H1 (cell line): ENCODE data around the gene RCE1. TPM values are rescaled to one million over a fixed set of nuclear protein-coding genes. Genes with fewer than 3 reads are reported as not detected.

Source experiments
- CTCF ChIA-PET: fragments of 300-600 bp; sonication (Branson Sonifier 250); formaldehyde crosslinking; loops from one replicate; lab custom pipeline; 2021; ENCODE audit not compliant: partially characterized antibody; lab: Charles Lee
- POLR2A ChIA-PET: fragments of 300-600 bp; sonication (Branson Sonifier 250); formaldehyde crosslinking; loops from one replicate; lab custom pipeline; 2021; ENCODE audit warnings: inconsistent platforms; ENCODE audit not compliant: partially characterized antibody; lab: Charles Lee
- DNase-seq, 2 experiments: peaks; one replicate each; pipeline versions ENCODE4 v3.0.0 to v3.0.0-alpha.2; 2010 to 2022; ENCODE audit warnings: low spot score in 2 of 2, low read depth in 1 of 2, mixed read lengths in 1 of 2
- FAIRE-seq: peaks from 2 replicates; lab custom pipeline; 2011; peaks lifted over from hg19 to GRCh38; lab: Jason Lieb, UNC
- H2AFZ ChIP-seq: 2 replicates; pipeline ENCODE4 v1.8.1; 2012; ENCODE audit warnings: low read length, inconsistent platforms
- H2AK5ac ChIP-seq: 2 replicates; pipeline ENCODE4 v1.6.1; 2013; ENCODE audit warnings: low read depth, low read length
- H2BK120ac ChIP-seq: replicated peaks from 2 replicates; pipeline ENCODE3; 2013; ENCODE audit warnings: low read depth, low read length, inconsistent platforms
- H2BK12ac ChIP-seq: 2 replicates; pipeline ENCODE4 v1.6.1; 2013; ENCODE audit warnings: low read depth, low read length
- H2BK15ac ChIP-seq: 2 replicates; pipeline ENCODE4 v1.6.1; 2013; ENCODE audit warnings: low read length
- H2BK20ac ChIP-seq: 2 replicates; pipeline ENCODE4 v1.6.1; 2013; ENCODE audit warnings: low read length
- H2BK5ac ChIP-seq: 2 replicates; pipeline ENCODE4 v1.6.1; 2013; ENCODE audit warnings: low read depth, low read length
- H3K14ac ChIP-seq: 2 replicates; pipeline ENCODE4 v1.6.1; 2013; ENCODE audit warnings: inconsistent platforms; ENCODE audit not compliant: insufficient read length
- H3K18ac ChIP-seq: 2 replicates; pipeline ENCODE4 v1.6.1; 2013; ENCODE audit warnings: low read length; ENCODE audit errors: extremely low read depth
- H3K23ac ChIP-seq: 2 replicates; pipeline ENCODE4 v1.6.1; 2013; ENCODE audit warnings: inconsistent platforms; ENCODE audit not compliant: insufficient read length
- H3K23me2 ChIP-seq: 2 replicates; pipeline ENCODE4 v1.6.1; 2013; ENCODE audit warnings: low read depth, low read length
- H3K27ac ChIP-seq: 2 replicates; pipeline ENCODE4 v1.6.1; 2011; ENCODE audit warnings: low read depth, low read length, inconsistent platforms
- H3K27me3 ChIP-seq, 4 experiments: replicated peaks in 1 of 4; 1 replicate in 1 of 4; 2 replicates in 3 of 4; pipeline versions ENCODE4 v1.6.1 to v1.8.1; 2011 to 2013; ENCODE audit warnings: low read length in 3 of 4, mild to moderate bottlenecking in 3 of 4, inconsistent platforms in 2 of 4, mixed read lengths in 2 of 4, moderate library complexity in 1 of 4; ENCODE audit not compliant: control insufficient read depth in 3 of 4, insufficient read depth in 3 of 4; ENCODE audit errors: extremely low read depth in 1 of 4
- H3K36me3 ChIP-seq, 4 experiments: 2 replicates each; pipeline versions ENCODE4 v1.6.1 to v1.8.1; 2011 to 2013; ENCODE audit warnings: mild to moderate bottlenecking in 4 of 4, low read length in 3 of 4, moderate library complexity in 2 of 4, control low read depth in 1 of 4, inconsistent platforms in 1 of 4; ENCODE audit not compliant: insufficient read depth in 4 of 4, control insufficient read depth in 2 of 4
- H3K4ac ChIP-seq: replicated peaks from 2 replicates; pipeline ENCODE3; 2013; ENCODE audit warnings: low read length, low read depth, mixed read lengths, inconsistent platforms; ENCODE audit not compliant: insufficient read length
- H3K4me1 ChIP-seq, 4 experiments: replicated peaks in 1 of 4; 1 replicate in 1 of 4; 2 replicates in 3 of 4; pipeline versions ENCODE4 v1.6.1 to v1.8.1; 2011 to 2013; ENCODE audit warnings: low read length in 3 of 4, inconsistent platforms in 2 of 4, mixed read lengths in 1 of 4; ENCODE audit not compliant: insufficient read depth in 4 of 4, control insufficient read depth in 3 of 4
- H3K4me2 ChIP-seq, 2 experiments: 2 replicates each; pipeline versions ENCODE4 v1.6.1 to v1.8.1; 2011 to 2013; ENCODE audit warnings: low read depth in 2 of 2, low read length in 2 of 2, control low read depth in 1 of 2, inconsistent platforms in 1 of 2, mild to moderate bottlenecking in 1 of 2; ENCODE audit not compliant: insufficient read depth in 1 of 2
- H3K4me3 ChIP-seq, 4 experiments: fragments of 200-600, 300-600 bp in 1 of 4; sonication (generic), shearing (Covaris generic), sonication (Bioruptor Twin) in 1 of 4; 2 replicates each; pipeline versions ENCODE4 v1.5.1 to v1.8.1; 2011 to 2016; ENCODE audit warnings: low read length in 4 of 4, low read depth in 3 of 4, control low read depth in 2 of 4, inconsistent platforms in 2 of 4, mild to moderate bottlenecking in 2 of 4, mixed read lengths in 1 of 4, moderate library complexity in 1 of 4; ENCODE audit not compliant: insufficient read depth in 2 of 4; ENCODE audit errors: extremely low read depth in 1 of 4
- H3K56ac ChIP-seq: replicated peaks from 2 replicates; pipeline ENCODE3; 2013; ENCODE audit warnings: low read depth, mild to moderate bottlenecking, mixed read lengths, low read length, inconsistent platforms; ENCODE audit not compliant: insufficient read length
- H3K79me1 ChIP-seq: 2 replicates; pipeline ENCODE4 v1.6.1; 2013; ENCODE audit warnings: low read depth, low read length, control low read depth
- H3K79me2 ChIP-seq, 2 experiments: 2 replicates each; pipeline versions ENCODE4 v1.6.1 to v1.8.1; 2012 to 2013; ENCODE audit warnings: low read length in 2 of 2, mild to moderate bottlenecking in 2 of 2, inconsistent platforms in 1 of 2; ENCODE audit not compliant: insufficient read depth in 2 of 2, control insufficient read depth in 1 of 2
- H3K9ac ChIP-seq, 4 experiments: replicated peaks in 1 of 4; 1 replicate in 1 of 4; 2 replicates in 3 of 4; pipeline versions ENCODE4 v1.6.1 to v1.8.1; 2011 to 2013; ENCODE audit warnings: low read depth in 3 of 4, low read length in 3 of 4, control low read depth in 2 of 4, mild to moderate bottlenecking in 2 of 4, moderate library complexity in 2 of 4, inconsistent platforms in 1 of 4; ENCODE audit errors: extremely low read depth in 1 of 4
- H3K9me3 ChIP-seq, 2 experiments: 2 replicates each; pipeline versions ENCODE4 v1.6.1 to v1.8.1; 2012 to 2013; ENCODE audit warnings: mild to moderate bottlenecking in 2 of 2, moderate library complexity in 2 of 2, control low read depth in 1 of 2, inconsistent platforms in 1 of 2, low read depth in 1 of 2, low read length in 1 of 2, mixed read lengths in 1 of 2; ENCODE audit not compliant: insufficient read depth in 2 of 2
- H4K20me1 ChIP-seq, 2 experiments: replicated peaks in 1 of 2; 2 replicates each; pipeline versions ENCODE3 to v1.8.1; 2011 to 2013; ENCODE audit warnings: inconsistent platforms in 2 of 2, low read length in 2 of 2, mild to moderate bottlenecking in 1 of 2; ENCODE audit not compliant: insufficient read depth in 2 of 2, control insufficient read depth in 1 of 2
- H4K5ac ChIP-seq: 2 replicates; pipeline ENCODE4 v1.6.1; 2013; ENCODE audit warnings: low read length, low read depth, mixed read lengths, inconsistent platforms; ENCODE audit not compliant: insufficient read length
- H4K8ac ChIP-seq: 2 replicates; pipeline ENCODE4 v1.8.0; 2013; ENCODE audit warnings: mild to moderate bottlenecking, moderate library complexity, low read length, inconsistent platforms; ENCODE audit not compliant: insufficient read depth; ENCODE audit errors: extremely low read depth
- H4K91ac ChIP-seq: replicated peaks from 2 replicates; pipeline ENCODE3; 2013; ENCODE audit warnings: low read length, mixed read lengths, inconsistent platforms; ENCODE audit not compliant: insufficient read length
- ASH2L ChIP-seq: fragments of 200-600, 300-600 bp; sonication (generic); IDR thresholded peaks from one replicate; pipeline ENCODE4 v1.7.1; 2017; ENCODE audit warnings: low read length
- ATF2 ChIP-seq: IDR thresholded peaks from 2 replicates; pipeline ENCODE4 v1.6.1; 2012; ENCODE audit warnings: low read length, inconsistent platforms
- BACH1 ChIP-seq: IDR thresholded peaks from 2 replicates; pipeline ENCODE4 v1.6.1; 2012; ENCODE audit warnings: low read length, improper control_type of control experiment
- CHD1 ChIP-seq: IDR thresholded peaks from 2 replicates; pipeline ENCODE4 v1.6.1; 2012; ENCODE audit warnings: low read depth, low read length, improper control_type of control experiment
- CHD2 ChIP-seq: IDR thresholded peaks from 2 replicates; pipeline ENCODE4 v1.6.1; 2012; ENCODE audit warnings: low read length, improper control_type of control experiment
- EP300 ChIP-seq, 2 experiments: IDR thresholded peaks; 1 replicate in 1 of 2; 2 replicates in 1 of 2; pipeline ENCODE4 v1.6.1; 2011 to 2012; ENCODE audit warnings: low read depth in 2 of 2, low read length in 2 of 2, mild to moderate bottlenecking in 2 of 2, borderline replicate concordance in 1 of 2, inconsistent platforms in 1 of 2, moderate library complexity in 1 of 2
- FOSL1 ChIP-seq: IDR thresholded peaks from 2 replicates; pipeline ENCODE4 v1.6.1; 2011; ENCODE audit warnings: mild to moderate bottlenecking, low read depth, low read length, moderate library complexity; ENCODE audit not compliant: insufficient read depth
- HDAC2 ChIP-seq, 2 experiments: fragments of 300-600 bp in 1 of 2; sonication (generic) in 1 of 2; IDR thresholded peaks; 2 replicates each; pipeline ENCODE4 v1.6.1; 2011 to 2012; ENCODE audit warnings: low read depth in 2 of 2, low read length in 2 of 2, mild to moderate bottlenecking in 2 of 2, moderate library complexity in 2 of 2, borderline replicate concordance in 1 of 2, inconsistent platforms in 1 of 2
- POLR2AphosphoS5 ChIP-seq: IDR thresholded peaks from 2 replicates; pipeline ENCODE4 v1.6.1; 2011; ENCODE audit warnings: low read depth, low read length
- SIX5 ChIP-seq: IDR thresholded peaks from 2 replicates; pipeline ENCODE4 v1.6.1; 2011; ENCODE audit warnings: mild to moderate bottlenecking, low read depth, low read length
- TAF7 ChIP-seq: optimal IDR thresholded peaks from 2 replicates; pipeline ENCODE3; 2011; ENCODE audit warnings: low read depth, mild to moderate bottlenecking, inconsistent platforms, low read length, moderate library complexity, borderline replicate concordance
- ZNF274 ChIP-seq: IDR thresholded peaks from 2 replicates; pipeline ENCODE4 v1.7.0; 2012; ENCODE audit warnings: low read length, borderline replicate concordance; ENCODE audit errors: extremely low read depth
- WGBS, 2 experiments: shearing (Covaris generic) in 1 of 2; methylation state at CpG; one replicate each; pipeline versions ENCODE4 v1.1.6 to v1.1.7; 2013 to 2015; ENCODE audit warnings: low lambda C conversion rate in 2 of 2, mixed read lengths in 2 of 2, inconsistent platforms in 1 of 2, low coverage in 1 of 2, missing lambda C conversion rate in 1 of 2; ENCODE audit not compliant: insufficient replicate concordance in 2 of 2, insufficient coverage in 1 of 2, insufficient read length in 1 of 2; ENCODE audit errors: extremely low coverage in 1 of 2, missing lambda C conversion rate in 1 of 2; 5-methylcytosine and 5-hydroxymethylcytosine counted together
- polyA plus RNA-seq, 7 experiments: library from polyadenylated mRNA; depleted of rRNA in 3 of 7; stranded (reverse) in 5 of 7; unstranded in 2 of 7; fragments of >200 nt in 5 of 7; fragments of 200-250 nt in 2 of 7; gene quantifications; 1 replicate in 5 of 7; 2 replicates in 1 of 7; 4 replicates in 1 of 7; pipeline versions ENCODE4 v1.2.1 to v1.2.3, GENCODE V29; 2011 to 2013; ENCODE audit warnings: missing spikeins in 2 of 7, mixed read lengths in 2 of 7
- total RNA-seq: library from RNA; stranded (reverse); fragmentation: NEBNext Ultra II Directional; extraction: Animal tissue kit (Norgen Biotek cat#: 25700); gene quantifications from 2 replicates; pipeline ENCODE4 v1.2.1, GENCODE V29; 2021

RCE1 gene
- total and polyA plus RNA-seq, 2 of the 8 experiments (the other 6 are each of a cell fraction or from before 2014, with no cell fraction given) = 35.8 to 84.8 TPM

- no peak overlapping the region for H3K4ac ChIP-seq
- WGBS, 2 experiments = 98% methylated on average over 6 of the region's 7 CpGs; no CpG with 5 or more reads in 1 of the 2 experiments
- CTCF ChIA-PET = interaction anchor here (0.6 to 11.9 kb wide), 10 partner anchors 11 to 225 kb away, joined by 3 to 199 read pairs (median 26); partner anchors contain the start of genes C11orf86 and RCE1
- H3K79me1 ChIP-seq = peaks cover 2% of the 10 kb centered on the region
- H3K56ac ChIP-seq = no peak overlapping the region
- H3K79me2 ChIP-seq = no peaks in the 10 kb centered on the region
- no peak overlapping the region for H4K5ac ChIP-seq
- no peaks in the 10 kb centered on the region for H3K9me3 ChIP-seq
- no peak for FAIRE-seq
- no peak overlapping the region for H2BK20ac ChIP-seq
- H2AFZ ChIP-seq = no peak overlapping the region
- no peaks in the 10 kb centered on the region for H3K36me3 ChIP-seq
- H3K23ac ChIP-seq = no peak overlapping the region
- no peak overlapping the region for H2BK15ac ChIP-seq
- H3K27me3 ChIP-seq = no peaks in the 10 kb centered on the region
- no peak overlapping the region for H2AK5ac ChIP-seq
- H4K20me1 ChIP-seq = peaks cover 0 to 2% of the 10 kb centered on the region in 2 experiments
- no peak for DNase-seq
- H4K8ac ChIP-seq = peak overlapping the region; percentile 77
- no peak overlapping the region for H3K4me3 ChIP-seq
- H3K14ac ChIP-seq = no peak overlapping the region
- no peak overlapping the region; the same call in 1 of the 2 replicates for H2BK5ac ChIP-seq
- POLR2A ChIA-PET = interaction anchor here (0.8 kb wide), 1 partner anchor 97 kb away, joined by 3 read pairs; no protein-coding TSS in a partner anchor
- no peak overlapping the region; the same call in 1 of the 2 replicates for H3K27ac ChIP-seq
- no peak overlapping the region for H2BK120ac ChIP-seq
- H4K91ac ChIP-seq = no peak overlapping the region
- no peak overlapping the region; a peak in 1 of 7 replicates for H3K9ac ChIP-seq
- H3K4me1 ChIP-seq = peaks cover 4 to 21% (median 15%) of the 10 kb centered on the region in 4 experiments
- H3K23me2 ChIP-seq = no peaks in the 10 kb centered on the region
- no peak overlapping the region for H3K4me2 ChIP-seq
- H3K18ac ChIP-seq = no peak overlapping the region
- no peak overlapping the region for H2BK12ac ChIP-seq
- TF ChIP-seq ASH2L = no peak
- TF ChIP-seq POLR2AphosphoS5 = no peak
- TF ChIP-seq SIX5 = no peak
- TF ChIP-seq CHD1 = no peak
- TF ChIP-seq EP300 (IDR thresholded peaks at IDR 0.05; ENCODE audit: borderline replicate concordance in 1 of 2, low read depth in 2 of 2, low read length in 2 of 2) = no peak
- no peak for TF ChIP-seq HDAC2 (IDR thresholded peaks at IDR 0.05; ENCODE audit: borderline replicate concordance in 1 of 2, low read depth in 2 of 2, low read length in 2 of 2)
- TF ChIP-seq FOSL1 = no peak
- TF ChIP-seq ZNF274 = no peak
- no peak for TF ChIP-seq CHD2
- no peak for TF ChIP-seq TAF7
- no peak for TF ChIP-seq ATF2
- TF ChIP-seq BACH1 = no peak
Observed at GRCh38 chr11:66879000-66879399, 35.8 kb downstream of the RCE1 start.
